GM18517 (cell line): ENCODE data around the gene YWHAG.
"Not testable (repeated sequence)": the region's sequence is repeated elsewhere in the genome, so short reads cannot be mapped to it uniquely, and the experiment has no call there.

Experiments used
- ATAC-seq: cut with Tn5 transposase; IDR thresholded peaks from one replicate; pipeline ENCODE4 v1.9.1; 2021; ENCODE audit warnings: mild to moderate bottlenecking, moderate library complexity; ENCODE audit not compliant: unreplicated experiment

Gene YWHAG

DNA sequence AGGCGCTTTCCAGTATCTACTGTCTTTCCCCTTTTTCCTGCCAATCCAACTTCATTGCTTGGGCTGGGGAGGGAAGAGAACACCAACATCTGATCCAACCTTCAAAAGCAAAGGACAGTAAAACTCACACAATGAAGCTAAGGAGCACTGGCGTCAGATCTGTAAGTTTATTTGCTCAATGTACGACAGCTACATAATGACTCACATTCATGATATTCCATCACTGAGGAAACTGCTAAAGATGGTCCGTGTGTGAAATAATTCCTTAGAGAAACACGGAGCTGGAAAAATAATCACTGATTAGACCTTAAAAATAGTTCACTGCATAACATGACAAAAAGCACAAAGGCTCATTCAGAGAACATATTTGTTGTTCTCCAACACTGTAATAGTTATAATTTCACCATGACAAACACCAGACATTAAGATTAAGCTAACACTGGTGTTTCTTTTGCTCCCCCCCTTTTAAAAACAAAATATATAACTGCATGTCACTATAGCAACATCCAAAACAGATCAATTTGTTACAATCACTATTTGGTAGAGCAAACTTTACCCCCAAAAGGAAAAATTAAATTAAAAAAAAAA lies 32.1 kb downstream of the YWHAG start:
- no peak for ATAC-seq

- no peak for ATAC-seq
Measured at GRCh38 chr7:76325811-76326210, 33.0 kb downstream of the YWHAG start.

DNA sequence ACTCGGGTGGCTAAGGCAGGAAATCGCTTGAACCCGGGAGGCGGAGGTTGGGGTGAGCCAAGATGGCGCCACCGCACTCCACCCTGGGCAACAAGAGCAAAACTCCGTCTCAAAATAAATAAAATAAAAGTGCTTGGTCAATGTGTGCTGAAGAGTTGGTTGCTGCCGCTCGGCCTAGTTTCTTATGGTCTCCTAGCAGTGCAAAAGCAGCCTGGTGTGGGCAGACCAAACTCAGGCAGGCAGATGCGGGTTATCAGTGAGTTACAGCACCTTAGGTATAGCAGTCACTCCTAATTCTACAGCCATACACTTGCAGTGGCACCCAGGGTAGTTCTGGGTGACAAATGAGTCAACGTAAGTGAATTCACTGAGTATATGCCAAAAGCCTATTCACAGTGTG lies 33.7 kb downstream of the YWHAG start:
- no peak for ATAC-seq

DNA sequence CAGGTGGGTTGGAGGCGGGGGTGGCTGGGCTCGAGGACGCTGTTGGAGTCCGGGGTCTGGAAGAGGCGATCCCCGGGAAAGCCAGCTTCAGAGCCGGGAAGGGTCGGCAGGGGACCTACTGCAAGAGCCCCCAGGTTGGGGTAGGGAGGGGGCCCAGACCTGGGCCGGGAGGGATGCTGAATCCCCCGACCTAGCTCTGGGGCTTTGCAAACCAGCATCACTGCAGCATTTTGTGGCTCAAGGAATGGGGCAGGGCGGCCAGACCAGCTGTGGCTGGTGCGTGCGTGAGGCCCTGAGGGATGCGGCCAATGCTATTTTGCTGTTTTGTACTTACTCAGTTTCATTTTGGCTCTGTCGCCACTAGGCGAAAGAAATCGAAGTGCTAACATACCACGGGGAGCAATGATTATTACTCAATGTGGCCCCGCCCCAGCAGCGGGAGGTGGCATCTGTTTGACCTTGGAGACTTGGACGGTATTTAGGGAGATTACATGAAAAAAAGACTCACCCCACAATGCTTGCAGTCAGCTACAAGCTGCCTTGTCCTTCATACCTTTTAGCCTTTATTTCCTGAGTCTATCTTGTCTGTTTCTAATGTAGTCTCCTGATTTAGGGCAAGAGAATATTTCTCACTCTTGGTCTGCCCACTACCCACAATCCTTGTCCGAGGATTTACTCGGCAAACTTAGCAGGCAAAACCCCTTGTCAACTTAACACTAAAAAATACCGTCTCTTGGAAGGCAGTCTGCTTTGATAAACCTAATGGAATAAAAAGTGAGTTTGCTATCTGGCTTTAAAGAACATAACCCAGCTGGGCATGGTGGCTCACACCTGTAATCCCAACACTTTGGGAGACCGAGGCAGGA lies 40.1 kb downstream of the YWHAG start:
- peak; percentile 57 for ATAC-seq

DNA sequence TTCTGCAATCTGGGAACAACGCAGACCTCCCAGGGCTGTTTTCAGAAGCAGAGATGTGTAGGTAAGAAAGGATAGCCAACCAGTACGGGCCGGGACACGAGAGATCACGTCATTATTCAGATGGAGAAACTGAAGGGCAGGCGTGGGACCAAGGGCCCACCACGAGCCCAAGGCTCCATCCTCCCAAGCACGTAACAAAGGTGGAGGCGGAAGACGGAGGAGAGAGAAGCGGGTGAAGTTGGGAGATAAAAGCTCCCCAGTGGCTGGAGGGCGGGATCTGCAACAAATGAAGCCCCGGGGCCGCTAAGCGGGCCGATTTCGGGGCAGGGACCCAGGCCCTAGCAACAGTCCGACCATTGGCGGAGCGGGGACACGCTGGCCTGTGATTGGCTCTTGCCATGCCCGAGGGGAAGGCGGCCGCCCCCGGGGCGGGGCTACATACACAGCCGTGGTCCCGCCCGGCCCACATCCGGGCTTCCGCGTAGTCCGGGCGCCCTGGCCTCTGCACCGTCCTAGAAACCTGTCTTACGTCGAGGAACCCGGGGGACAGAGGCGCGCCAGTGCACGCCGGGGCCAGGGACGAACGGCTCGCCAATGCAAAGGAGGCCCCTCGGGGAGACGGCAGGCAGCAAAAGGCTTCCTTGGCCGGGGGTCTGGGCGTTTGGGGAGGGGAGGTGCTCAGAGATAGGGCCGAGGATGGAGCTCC lies 40.9 kb downstream of the YWHAG start:
- peak; percentile 84 for ATAC-seq

GRCh38 chr7:76316984-76317781 lies 41.6 kb downstream of the YWHAG start:
- no peak for ATAC-seq

- no peak for ATAC-seq
Measured at GRCh38 chr7:76315364-76315763, 43.4 kb downstream of the YWHAG start.

- ATAC-seq, result not testable (repeated sequence)
Measured at GRCh38 chr7:76314740-76315139, 44.1 kb downstream of the YWHAG start.

- ATAC-seq, result peak; percentile 40
Measured at GRCh38 chr7:76314042-76314721, 44.6 kb downstream of the YWHAG start.

GRCh38 chr7:76311838-76312237 lies 47.0 kb downstream of the YWHAG start:
- ATAC-seq, result not testable (repeated sequence)

DNA sequence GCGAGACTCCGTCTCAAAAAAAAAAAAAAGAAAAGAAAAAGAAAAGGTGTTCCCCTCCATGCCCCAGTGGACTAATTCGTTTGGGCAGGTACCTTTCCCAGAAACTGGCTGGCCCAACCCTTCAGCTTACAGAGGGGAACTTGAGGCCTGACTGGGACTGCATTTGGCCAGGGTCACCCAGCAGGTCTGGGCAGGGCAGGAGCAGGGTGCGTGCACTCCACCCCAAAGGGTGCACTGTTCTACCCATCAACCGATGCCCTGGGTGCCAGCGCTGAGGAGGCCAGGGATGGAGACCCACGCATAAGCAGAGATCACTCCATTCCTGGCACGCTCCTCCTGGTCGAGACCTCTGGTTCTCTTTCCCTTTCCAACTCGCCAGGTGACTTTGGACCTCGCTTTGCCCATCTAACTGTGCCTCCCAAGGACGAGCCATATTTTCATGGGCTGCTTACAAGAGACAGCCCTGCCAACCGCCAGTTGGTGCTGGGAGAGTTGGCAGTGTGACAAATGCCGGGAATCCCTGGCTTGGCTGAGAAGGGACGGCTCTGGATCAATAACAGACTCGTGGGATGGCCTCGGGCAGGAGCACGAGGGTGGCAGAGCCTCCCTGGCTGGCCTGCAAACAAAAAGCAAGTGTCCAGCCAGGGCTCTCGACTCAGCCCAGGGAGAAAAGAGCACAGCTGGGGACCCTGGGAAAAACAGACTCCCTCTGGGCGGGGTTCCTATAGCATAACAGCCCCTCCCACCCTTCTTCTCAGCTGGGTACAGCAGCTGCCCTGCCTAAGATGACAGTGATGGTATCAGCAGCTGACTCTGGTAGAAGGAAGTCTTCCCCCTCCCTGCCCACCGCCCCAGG lies 48.5 kb downstream of the YWHAG start:
- ATAC-seq, result no peak

GRCh38 chr7:76309341-76310101 lies 49.3 kb downstream of the YWHAG start:
- not testable (repeated sequence) for ATAC-seq

GRCh38 chr7:76308874-76309273 lies 49.9 kb downstream of the YWHAG start:
- ATAC-seq, result not testable (repeated sequence)

DNA sequence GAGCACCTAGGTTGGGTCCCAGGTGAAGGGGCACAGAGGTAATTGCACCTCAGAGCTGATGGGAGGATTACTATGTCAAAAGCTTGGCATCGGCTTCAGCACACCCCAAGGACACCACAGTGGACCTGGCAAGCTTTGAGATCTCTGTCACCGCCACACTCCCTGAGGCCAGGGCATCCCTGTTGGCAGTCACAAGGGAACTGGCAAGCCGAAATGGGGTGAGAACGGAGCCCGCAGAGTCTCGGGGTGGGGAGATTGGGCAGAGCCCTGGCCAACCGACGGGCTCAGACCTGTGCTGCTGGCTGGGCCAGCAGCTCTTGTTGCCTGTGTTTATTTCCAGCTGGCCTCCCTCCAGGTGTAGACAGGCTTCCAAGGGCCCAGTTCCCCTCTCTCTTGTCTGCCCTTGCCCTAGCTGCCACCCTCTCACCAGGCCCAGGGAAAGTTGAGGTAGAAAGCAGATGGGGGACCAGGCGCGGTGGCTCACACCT lies 53.9 kb downstream of the YWHAG start:
- no peak for ATAC-seq

DNA sequence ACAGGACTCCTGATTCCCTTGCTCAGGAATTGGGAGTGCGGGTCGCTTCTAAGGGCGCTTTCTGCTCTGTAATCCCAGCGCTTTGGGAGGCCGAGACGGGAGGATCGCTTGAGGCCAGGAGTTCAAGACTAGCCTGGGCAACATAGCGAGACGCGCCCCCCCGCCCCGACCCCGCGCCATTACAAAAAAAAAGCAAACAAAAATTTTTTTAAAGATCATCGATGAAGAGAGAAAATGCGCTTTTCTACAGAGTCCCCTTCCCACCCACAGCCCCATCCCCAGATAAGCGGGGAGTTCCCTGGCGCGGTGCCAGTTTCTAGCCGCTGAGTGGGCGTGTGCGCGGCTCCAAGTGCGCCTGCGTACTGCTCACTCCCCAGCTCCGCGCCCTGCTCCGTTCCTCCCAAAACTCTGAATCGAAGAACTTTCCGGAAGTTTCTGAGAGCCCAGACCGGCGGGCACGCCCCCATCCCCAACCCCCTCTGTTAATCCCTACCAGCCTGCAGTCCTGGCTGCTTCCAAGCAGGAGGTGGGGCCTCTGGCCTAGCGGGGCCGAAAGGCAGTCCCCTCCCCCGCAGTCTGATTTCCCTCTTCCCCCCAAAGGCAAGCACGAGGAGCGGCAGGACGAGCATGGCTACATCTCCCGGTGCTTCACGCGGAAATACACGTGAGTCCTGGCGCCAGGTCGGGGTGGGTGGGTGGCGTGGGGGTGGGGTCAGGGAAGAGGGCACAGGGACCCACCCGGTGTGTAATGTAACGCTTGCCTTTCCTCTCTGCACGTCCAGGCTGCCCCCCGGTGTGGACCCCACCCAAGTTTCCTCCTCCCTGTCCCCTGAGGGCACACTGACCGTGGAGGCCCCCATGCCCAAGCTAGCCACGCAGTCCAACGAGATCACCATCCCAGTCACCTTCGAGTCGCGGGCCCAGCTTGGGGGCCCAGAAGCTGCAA lies 55.3 kb downstream of the YWHAG start:
- ATAC-seq, result peak; percentile 43

GRCh38 chr7:76302347-76303201 lies 56.2 kb downstream of the YWHAG start, which contains the start of gene HSPB1:
Gene HSPB1, plus strand, starts transcription at chr7:76302673. Its CDS starts 40 bp downstream, at chr7:76302713.
- peak; percentile 62 for ATAC-seq
